CD14-positive monocyte (primary cell): ENCODE measurements around the gene NUDT1. TPM values are rescaled to one million over a fixed set of nuclear protein-coding genes. Genes with fewer than 3 reads are reported as not detected.

ENCODE experiments used
- DNase-seq, 3 donors: peaks; one replicate each; pipeline ENCODE4 v3.0.0-alpha.2; 2011 to 2022
- H2AFZ ChIP-seq: 2 replicates; pipeline ENCODE4 v1.6.0; 2012; ENCODE audit warnings: mild to moderate bottlenecking, low read depth, low read length, inconsistent platforms; ENCODE audit not compliant: insufficient read depth, poor library complexity, severe bottlenecking
- H3K27ac ChIP-seq, 2 donors: 1 replicate in 1 of 2; 2 replicates in 1 of 2; pipeline ENCODE4 v1.5.1; 2012 to 2013; ENCODE audit warnings: low read length in 2 of 2, control low read depth in 1 of 2, inconsistent platforms in 1 of 2, low read depth in 1 of 2, mild to moderate bottlenecking in 1 of 2
- H3K27me3 ChIP-seq, 2 donors: one replicate each; pipeline versions ENCODE4 v1.6.0 to v1.6.1; 2011 to 2013; ENCODE audit warnings: low read length in 2 of 2; ENCODE audit not compliant: control insufficient read depth in 2 of 2, insufficient read depth in 2 of 2
- H3K36me3 ChIP-seq, 2 donors: replicated peaks in 1 of 2; 1 replicate in 1 of 2; 2 replicates in 1 of 2; pipeline versions ENCODE4 v1.5.1 to v1.6.1; 2012 to 2013; ENCODE audit warnings: low read length in 2 of 2, control low read depth in 1 of 2, inconsistent platforms in 1 of 2, mild to moderate bottlenecking in 1 of 2; ENCODE audit not compliant: insufficient read depth in 2 of 2, control insufficient read depth in 1 of 2
- H3K4me1 ChIP-seq, 2 donors: 1 replicate in 1 of 2; 2 replicates in 1 of 2; pipeline versions ENCODE4 v1.5.1 to v1.6.1; 2012 to 2013; ENCODE audit warnings: low read length in 2 of 2, control low read depth in 1 of 2, inconsistent platforms in 1 of 2, mild to moderate bottlenecking in 1 of 2, moderate library complexity in 1 of 2; ENCODE audit not compliant: insufficient read depth in 2 of 2, control insufficient read depth in 1 of 2
- H3K4me2 ChIP-seq: replicated peaks from 2 replicates; pipeline ENCODE3; 2012; ENCODE audit warnings: low read length, moderate library complexity, mild to moderate bottlenecking; ENCODE audit not compliant: poor library complexity, severe bottlenecking; ENCODE audit errors: extremely low read depth
- H3K4me3 ChIP-seq, 3 experiments: fragments of 200-600 bp in 1 of 3; sonication (generic) in 1 of 3; replicated peaks in 1 of 3; 1 replicate in 2 of 3; 2 replicates in 1 of 3; pipeline ENCODE4 v1.5.1; 2011 to 2013; ENCODE audit warnings: low read length in 3 of 3, mild to moderate bottlenecking in 3 of 3, control low read depth in 2 of 3, low read depth in 2 of 3, inconsistent platforms in 1 of 3, moderate library complexity in 1 of 3
- H3K79me2 ChIP-seq: 2 replicates; pipeline ENCODE4 v1.6.0; 2012; ENCODE audit warnings: mild to moderate bottlenecking, control low read depth, inconsistent platforms, low read length, moderate library complexity; ENCODE audit not compliant: insufficient read depth
- H3K9ac ChIP-seq: 2 replicates; pipeline ENCODE4 v1.6.0; 2017; ENCODE audit warnings: low read length, mild to moderate bottlenecking; ENCODE audit not compliant: insufficient read depth, poor library complexity, severe bottlenecking
- H3K9me3 ChIP-seq, 2 donors: replicated peaks in 1 of 2; 1 replicate in 1 of 2; 2 replicates in 1 of 2; pipeline versions ENCODE4 v1.5.1 to v1.6.1; 2012 to 2013; ENCODE audit warnings: low read length in 2 of 2, control low read depth in 1 of 2; ENCODE audit not compliant: control insufficient read depth in 1 of 2, insufficient read depth in 1 of 2
- H4K20me1 ChIP-seq: 2 replicates; pipeline ENCODE4 v1.6.0; 2012; ENCODE audit warnings: mild to moderate bottlenecking, low read length, control low read depth, moderate library complexity; ENCODE audit not compliant: insufficient read depth
- H3K27ac Mint-ChIP-seq, 7 donors: one replicate each; pipeline ENCODE4 v1.8.0; 2020; ENCODE audit warnings: mild to moderate bottlenecking in 7 of 7, mixed read lengths in 7 of 7, moderate library complexity in 6 of 7, inconsistent platforms in 2 of 7
- H3K27me3 Mint-ChIP-seq, 3 donors: one replicate each; pipeline ENCODE4 v1.8.0; 2021 to 2022; ENCODE audit warnings: low read depth in 3 of 3, mild to moderate bottlenecking in 3 of 3, mixed read lengths in 3 of 3, moderate library complexity in 3 of 3, inconsistent platforms in 1 of 3
- H3K36me3 Mint-ChIP-seq, 2 donors: one replicate each; pipeline ENCODE4 v1.8.0; 2020; ENCODE audit warnings: mixed read lengths in 2 of 2, inconsistent platforms in 1 of 2, mild to moderate bottlenecking in 1 of 2
- H3K4me1 Mint-ChIP-seq: one replicate; pipeline ENCODE4 v1.8.0; 2020; ENCODE audit warnings: mild to moderate bottlenecking, mixed read lengths
- H3K4me3 Mint-ChIP-seq, 2 donors: one replicate each; pipeline ENCODE4 v1.8.0; 2020; ENCODE audit warnings: mild to moderate bottlenecking in 2 of 2, mixed read lengths in 2 of 2, moderate library complexity in 1 of 2
- H3K9me3 Mint-ChIP-seq, 7 donors: one replicate each; pipeline ENCODE4 v1.8.0; 2020 to 2022; ENCODE audit warnings: mixed read lengths in 7 of 7, mild to moderate bottlenecking in 6 of 7, moderate library complexity in 6 of 7, inconsistent platforms in 2 of 7
- WGBS: methylation state at CpG from one replicate; pipeline ENCODE4 v1.1.5; 2013; ENCODE audit warnings: missing lambda C conversion rate; ENCODE audit not compliant: insufficient coverage; 5-methylcytosine and 5-hydroxymethylcytosine counted together
- intact Hi-C, 2 donors: fragments of 100-400 bp; cut with micrococcal nuclease; formaldehyde crosslinking; loops; one replicate each; pipeline versions ENCODE4 v1.15.0 to v1.15.1; 2023
- polyA plus RNA-seq, 3 donors: library from polyadenylated mRNA; depleted of rRNA in 1 of 3; unstranded in 2 of 3; stranded (reverse) in 1 of 3; fragments of 300-500 nt in 2 of 3; fragments of >200 nt in 1 of 3; fragmentation: Illumina TruSeq in 2 of 3; gene quantifications; 1 replicate in 2 of 3; 2 replicates in 1 of 3; pipeline ENCODE4 v1.2.3, GENCODE V29; 2012 to 2021
- TF ChIP-seq, protein P1 (sequence below): fragments of 200-600 bp; IDR thresholded peaks from one replicate; pipeline ENCODE4 v1.8.0; 2022; ENCODE audit warnings: antibody characterized with exemption, mild to moderate bottlenecking

The NUDT1 gene
- polyA plus RNA-seq, 3 donors, result 19.6 to 42.6 (median 40.8) TPM

DNA sequence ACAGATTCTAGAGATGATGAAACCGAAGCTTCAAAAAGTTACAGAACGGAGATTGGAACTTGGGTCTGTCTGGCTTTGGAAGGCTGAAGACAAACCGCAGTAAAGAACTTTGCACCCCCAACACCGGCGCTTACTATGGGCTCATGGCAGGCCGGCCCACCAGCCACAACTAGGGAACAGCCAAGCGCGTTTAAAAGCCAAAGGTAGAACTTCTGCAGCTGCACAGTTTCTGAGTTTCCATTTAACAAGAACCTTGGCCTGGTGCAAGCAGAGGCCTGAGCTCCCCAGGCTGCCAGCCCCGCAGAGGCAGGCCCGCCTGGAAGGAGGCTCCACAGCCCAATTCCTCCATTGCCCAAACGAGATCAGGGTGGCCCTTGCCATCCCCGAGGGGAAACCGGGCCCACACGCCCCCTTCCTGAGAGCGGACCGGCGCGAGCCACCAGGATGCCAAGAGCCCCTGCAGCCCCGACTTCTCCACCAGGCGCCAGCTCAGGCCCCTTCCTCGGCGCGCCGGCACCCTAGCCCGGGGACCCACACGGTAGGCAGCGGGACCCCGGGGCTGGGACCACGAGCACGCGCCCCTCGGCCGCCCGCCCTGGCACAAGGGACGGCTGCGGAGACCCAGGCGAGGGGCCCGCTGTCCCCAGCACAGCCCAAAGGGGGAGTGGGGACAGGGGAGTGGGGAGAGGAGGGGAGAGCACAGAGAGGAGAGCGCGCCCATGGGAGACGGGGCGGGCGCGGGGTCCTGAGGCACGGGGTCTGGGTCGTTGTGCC, 9.8 kb upstream of the NUDT1 start:
- H3K36me3 Mint-ChIP-seq, result peaks cover 41 to 55% of the 10 kb centered on the region in 2 donors
- peak overlapping the region in 6 of 7 donors; percentile 54 to 90 (median 72) for H3K27ac Mint-ChIP-seq
- peaks cover 39% of the 10 kb centered on the region for H3K4me1 Mint-ChIP-seq
- 2% methylated on average over 37 of the region's 46 CpGs for WGBS
- Histone ChIP-seq H3K4me3 (peak overlapping the region; percentile 59 to 87 (median 67)), H3K36me3 (peaks cover 38 to 51% of the 10 kb centered on the region in 2 donors), H3K27me3 (no peaks in the 10 kb centered on the region), H4K20me1 (peaks cover 23% of the 10 kb centered on the region), H3K4me1 (peaks cover 21 to 33% of the 10 kb centered on the region in 2 donors), H3K9me3 (no peaks in the 10 kb centered on the region), H2AFZ (peak overlapping the region; percentile 87), H3K4me2 (peak overlapping the region; percentile 70), H3K27ac (peak overlapping the region in 1 of 2 donors; percentile 76), H3K9ac (peak overlapping the region; percentile 96), H3K79me2 (peaks cover 56% of the 10 kb centered on the region)
- peaks cover 0 to 3% (median 0%) of the 10 kb centered on the region in 7 donors for H3K9me3 Mint-ChIP-seq
- TF ChIP-seq, protein P1, sequence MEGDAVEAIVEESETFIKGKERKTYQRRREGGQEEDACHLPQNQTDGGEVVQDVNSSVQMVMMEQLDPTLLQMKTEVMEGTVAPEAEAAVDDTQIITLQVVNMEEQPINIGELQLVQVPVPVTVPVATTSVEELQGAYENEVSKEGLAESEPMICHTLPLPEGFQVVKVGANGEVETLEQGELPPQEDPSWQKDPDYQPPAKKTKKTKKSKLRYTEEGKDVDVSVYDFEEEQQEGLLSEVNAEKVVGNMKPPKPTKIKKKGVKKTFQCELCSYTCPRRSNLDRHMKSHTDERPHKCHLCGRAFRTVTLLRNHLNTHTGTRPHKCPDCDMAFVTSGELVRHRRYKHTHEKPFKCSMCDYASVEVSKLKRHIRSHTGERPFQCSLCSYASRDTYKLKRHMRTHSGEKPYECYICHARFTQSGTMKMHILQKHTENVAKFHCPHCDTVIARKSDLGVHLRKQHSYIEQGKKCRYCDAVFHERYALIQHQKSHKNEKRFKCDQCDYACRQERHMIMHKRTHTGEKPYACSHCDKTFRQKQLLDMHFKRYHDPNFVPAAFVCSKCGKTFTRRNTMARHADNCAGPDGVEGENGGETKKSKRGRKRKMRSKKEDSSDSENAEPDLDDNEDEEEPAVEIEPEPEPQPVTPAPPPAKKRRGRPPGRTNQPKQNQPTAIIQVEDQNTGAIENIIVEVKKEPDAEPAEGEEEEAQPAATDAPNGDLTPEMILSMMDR, result no peak
- intact Hi-C loops, result loop anchor here in 1 of 2 donors (1.0 kb wide), 1 partner anchor 10 kb away; the partner anchor contains the start of genes MRM2 and NUDT1
- peak overlapping the region; percentile 90 to 91 for H3K4me3 Mint-ChIP-seq
- H3K27me3 Mint-ChIP-seq, result no peaks in the 10 kb centered on the region
- DNase-seq, result peak in 1 of 3 donors; percentile 18

GRCh38 chr7:2232766-2233520, 9.1 kb upstream of the NUDT1 start, which contains the start of gene MAD1L1:
TSS of gene MAD1L1 (minus strand) at chr7:2232945. CDS start at chr7:2230133, 2,812 bp downstream.
- H3K27ac ChIP-seq, result peak within 1 kb of the TSS in 1 of 2 donors; percentile 76
- H3K4me3 ChIP-seq, result peak within 1 kb of the TSS; percentile 59 to 87 (median 67)
- peaks cover 29 to 41% of the 10 kb centered on the region in 2 donors for H3K4me1 ChIP-seq
- peak; percentile 82 to 86 (median 83) for DNase-seq
- intact Hi-C loops, result loop anchor here in 1 of 2 donors (1.0 kb wide), 1 partner anchor 9 kb away; the partner anchor contains the start of genes MRM2 and NUDT1
- peak within 1 kb of the TSS; percentile 87 for H2AFZ ChIP-seq
- peak within 1 kb of the TSS; percentile 54 to 92 (median 77) for H3K27ac Mint-ChIP-seq
- peak within 1 kb of the TSS; percentile 96 for H3K9ac ChIP-seq
- H3K36me3 Mint-ChIP-seq, result peaks cover 36 to 54% of the 10 kb centered on the region in 2 donors
- H3K36me3 ChIP-seq, result peaks cover 31 to 46% of the 10 kb centered on the region in 2 donors
- peaks cover 19% of the 10 kb centered on the region for H4K20me1 ChIP-seq
- H3K27me3 ChIP-seq, result no peaks in the 10 kb centered on the region
- peaks cover 50% of the 10 kb centered on the region for H3K79me2 ChIP-seq
- peaks cover 0 to 2% (median 0%) of the 10 kb centered on the region in 7 donors for H3K9me3 Mint-ChIP-seq
- peaks cover 47% of the 10 kb centered on the region for H3K4me1 Mint-ChIP-seq
- peak within 1 kb of the TSS; percentile 90 to 91 for H3K4me3 Mint-ChIP-seq
- WGBS, result 0% methylated on average over 61 of the region's 63 CpGs
- peak within 1 kb of the TSS; percentile 70 for H3K4me2 ChIP-seq
- peaks cover 0 to 2% (median 0%) of the 10 kb centered on the region in 3 donors for H3K27me3 Mint-ChIP-seq
- no peaks in the 10 kb centered on the region for H3K9me3 ChIP-seq
- TF ChIP-seq, protein P1, result no peak
